GM21423 (cell line): ENCODE measurements around the gene ALG8.
"Not testable (repeated sequence)": the region's sequence is repeated elsewhere in the genome, so short reads cannot be mapped to it uniquely, and the experiment has no call there.

ENCODE experiments used
- ATAC-seq: cut with Tn5 transposase; IDR thresholded peaks from one replicate; pipeline ENCODE4 v1.9.1; 2021; ENCODE audit warnings: mild to moderate bottlenecking, moderate library complexity; ENCODE audit not compliant: unreplicated experiment

The ALG8 gene

DNA sequence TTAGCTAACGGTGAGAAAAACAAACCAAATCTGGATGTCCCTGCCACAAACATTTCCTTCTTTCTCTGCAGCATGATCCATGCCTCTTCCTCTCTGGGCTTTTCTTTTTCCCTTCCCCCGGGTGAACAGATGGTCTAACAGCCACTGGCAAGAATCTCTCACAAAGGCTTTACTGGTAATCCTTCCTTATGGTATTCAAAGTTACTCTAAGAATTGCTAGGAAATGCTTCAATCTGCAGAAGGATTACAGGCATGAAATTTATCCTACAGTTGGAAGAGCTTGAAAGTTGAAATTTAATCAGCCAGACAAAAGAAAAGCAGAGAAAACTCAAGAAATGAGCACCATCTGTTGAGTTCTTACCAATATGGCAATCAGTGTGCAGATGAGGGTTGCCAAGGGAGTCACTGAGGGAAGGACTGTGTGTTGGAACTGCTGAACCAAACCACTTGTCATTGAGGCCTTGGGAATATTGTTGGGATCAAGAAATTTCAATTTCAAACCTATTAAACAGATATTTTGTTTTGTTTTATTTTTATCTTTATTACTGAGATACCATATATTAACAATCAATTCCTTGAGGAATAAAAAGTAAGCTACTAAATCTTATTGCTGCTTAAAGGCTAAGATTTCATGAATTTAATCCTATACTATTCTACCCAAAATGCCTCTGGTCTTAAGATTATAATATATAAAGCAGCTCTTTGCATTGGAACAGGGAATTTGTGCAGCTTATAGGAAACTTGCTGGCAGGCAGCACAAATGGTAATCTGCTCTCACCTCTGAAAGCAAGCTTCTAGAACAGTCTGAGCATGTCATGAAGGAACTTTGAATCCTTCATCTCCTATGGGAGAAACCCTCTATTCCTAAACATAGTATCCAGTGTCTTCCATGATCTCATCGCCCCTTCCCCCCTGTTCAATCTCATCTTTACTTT lies 30.1 kb downstream of the ALG8 start:
- ATAC-seq = no peak

DNA sequence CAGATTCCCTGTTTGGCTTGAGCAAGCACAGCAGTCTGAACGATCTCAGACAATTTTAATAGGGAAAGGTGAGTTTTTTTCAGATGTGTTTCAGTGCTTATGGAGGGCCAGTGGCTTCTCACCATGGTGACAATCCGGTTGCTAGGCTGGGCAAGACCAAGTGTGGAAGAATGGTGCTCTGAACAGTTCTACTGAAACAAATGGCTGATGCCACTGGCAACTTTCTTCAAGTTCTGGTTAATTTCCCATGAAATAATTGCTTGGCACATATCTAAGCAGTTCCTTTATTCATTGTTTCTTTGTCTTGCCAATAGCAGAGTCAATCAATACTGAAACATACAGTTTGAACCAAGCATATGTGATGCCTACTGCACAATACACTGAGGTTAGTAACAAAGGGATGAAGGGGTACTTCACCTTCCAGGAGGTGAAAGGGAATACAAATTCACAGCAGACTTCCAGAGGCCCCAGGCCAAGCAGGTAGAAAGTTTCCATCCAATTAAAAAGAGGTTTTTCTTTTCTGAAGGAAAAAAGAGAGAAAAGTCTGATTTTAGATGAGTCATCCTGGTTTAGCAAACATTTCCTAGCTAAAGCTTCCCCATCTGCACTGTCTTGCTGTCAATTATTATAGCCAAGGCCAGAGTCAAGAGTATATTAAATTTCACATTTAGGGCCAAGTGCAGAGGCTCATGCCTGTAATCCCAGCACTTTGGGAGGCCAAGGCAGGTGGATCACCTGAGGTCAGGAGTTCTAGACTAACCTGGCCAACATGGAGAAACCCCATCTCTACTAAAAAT lies 38.6 kb downstream of the ALG8 start:
- ATAC-seq = no peak

DNA sequence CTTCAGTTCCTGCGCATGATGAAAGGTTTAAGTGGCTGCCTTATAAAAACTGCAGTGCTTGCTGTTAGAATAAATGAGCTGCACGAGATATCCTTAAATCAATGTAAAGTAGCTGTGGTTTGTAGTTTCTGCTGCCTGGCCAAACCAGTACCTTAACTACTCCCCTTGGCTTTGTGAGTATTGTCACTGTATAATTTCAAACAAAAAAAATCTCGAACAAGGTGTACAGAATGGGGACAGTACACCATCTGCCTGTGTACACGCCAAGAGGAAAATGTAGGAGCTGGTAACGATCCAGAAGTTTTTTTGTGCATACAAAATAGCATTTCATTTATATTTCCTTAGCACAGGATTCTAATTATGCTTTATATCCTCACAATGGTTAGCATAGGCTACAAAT lies 39.2 kb downstream of the ALG8 start:
- ATAC-seq = no peak

DNA sequence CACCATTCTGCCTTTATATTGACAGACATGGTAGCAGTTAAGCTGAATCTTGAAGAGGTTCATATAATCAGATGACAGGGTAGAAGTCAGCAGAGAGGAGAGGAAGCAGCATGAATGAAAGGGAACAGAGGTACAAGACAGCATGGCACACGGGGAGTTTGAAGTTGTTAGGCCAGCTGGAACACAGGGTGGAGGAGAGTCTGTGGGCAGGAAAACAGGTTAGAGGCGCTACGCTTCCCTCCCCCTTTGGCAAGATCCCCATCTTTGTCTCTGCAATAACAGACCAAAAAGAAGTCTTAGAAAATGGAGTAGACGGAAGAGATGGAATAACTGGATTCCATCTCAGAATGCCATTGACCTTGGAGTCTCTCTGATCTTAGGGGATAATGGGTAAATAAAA lies 39.8 kb downstream of the ALG8 start:
- no peak for ATAC-seq

DNA sequence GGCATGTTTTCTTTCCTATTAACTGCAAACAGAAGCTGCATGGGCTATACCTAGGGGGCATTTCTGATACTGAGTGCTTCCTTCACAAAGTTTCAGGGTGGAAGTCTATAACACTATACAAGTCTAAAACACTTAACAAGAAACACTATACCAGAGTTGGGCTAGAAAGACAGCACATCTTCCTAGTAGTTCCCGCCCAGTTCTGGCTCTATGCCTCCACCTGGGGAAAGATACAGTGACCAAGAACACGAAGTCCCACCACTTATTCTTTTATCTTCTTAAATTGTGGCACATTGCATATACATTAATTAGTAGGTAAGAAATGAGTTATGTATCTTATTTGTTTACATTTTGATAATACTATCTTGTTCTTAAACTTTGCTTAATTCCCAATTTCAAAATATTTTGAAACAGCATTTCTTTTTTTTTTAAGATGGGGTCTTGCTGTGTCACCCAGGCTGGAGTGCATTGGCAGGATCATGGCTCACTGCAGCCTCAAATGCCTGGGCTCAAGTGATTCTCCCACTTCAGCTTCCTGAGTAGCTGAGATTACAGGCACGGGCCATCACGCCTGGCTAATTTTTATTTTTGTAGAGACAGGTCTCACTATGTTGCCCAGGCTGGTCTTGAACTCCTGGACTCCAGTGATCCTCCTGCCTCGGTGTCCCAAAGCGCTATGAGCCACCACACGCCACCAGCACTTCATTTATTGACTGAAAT lies 41.6 kb downstream of the ALG8 start:
- ATAC-seq = no peak

DNA sequence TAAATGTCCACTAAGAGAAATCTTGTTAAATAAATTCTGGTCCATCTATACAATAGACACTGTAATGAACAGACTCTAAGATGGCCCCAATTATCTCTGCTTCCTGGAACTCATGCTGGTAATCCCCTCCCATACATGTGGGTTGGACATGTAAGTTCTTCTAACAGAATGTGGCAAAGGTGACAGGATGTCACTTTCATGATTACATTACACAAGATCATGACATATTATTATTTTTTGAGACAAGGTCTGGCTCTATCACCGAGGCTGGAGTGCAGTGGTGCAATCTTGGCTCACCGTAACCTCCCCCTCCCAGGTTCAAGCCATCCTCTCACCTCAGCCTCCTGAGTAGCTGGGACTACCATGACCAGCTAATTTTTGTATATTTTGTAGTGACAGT lies 45.2 kb downstream of the ALG8 start:
- no peak for ATAC-seq

DNA sequence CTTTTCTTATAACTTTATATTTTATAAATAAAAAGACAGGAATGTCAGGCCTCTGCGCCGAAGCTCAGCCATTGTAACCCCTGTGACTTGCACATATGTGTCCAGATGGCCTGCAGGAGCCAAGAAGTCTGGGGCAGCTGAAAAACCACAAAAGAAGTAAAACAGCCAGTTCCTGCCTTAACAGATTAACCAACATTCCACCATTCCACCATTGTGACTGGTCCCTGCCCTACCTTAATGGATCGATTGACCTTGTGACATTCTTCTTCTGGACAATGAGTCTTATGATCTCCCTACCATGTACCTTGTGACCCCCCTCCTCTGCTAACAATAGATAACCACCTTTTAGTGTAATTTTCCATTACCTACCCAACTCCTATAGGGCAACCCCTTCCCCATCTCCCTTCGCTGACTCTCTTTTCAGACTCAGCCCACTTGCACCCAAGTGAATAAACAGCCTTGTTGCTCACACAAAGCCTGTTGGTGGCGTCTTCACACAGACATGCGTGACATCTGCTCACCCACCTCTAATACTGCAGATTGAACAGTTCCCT lies 52.8 kb downstream of the ALG8 start:
- ATAC-seq = not testable (repeated sequence)

DNA sequence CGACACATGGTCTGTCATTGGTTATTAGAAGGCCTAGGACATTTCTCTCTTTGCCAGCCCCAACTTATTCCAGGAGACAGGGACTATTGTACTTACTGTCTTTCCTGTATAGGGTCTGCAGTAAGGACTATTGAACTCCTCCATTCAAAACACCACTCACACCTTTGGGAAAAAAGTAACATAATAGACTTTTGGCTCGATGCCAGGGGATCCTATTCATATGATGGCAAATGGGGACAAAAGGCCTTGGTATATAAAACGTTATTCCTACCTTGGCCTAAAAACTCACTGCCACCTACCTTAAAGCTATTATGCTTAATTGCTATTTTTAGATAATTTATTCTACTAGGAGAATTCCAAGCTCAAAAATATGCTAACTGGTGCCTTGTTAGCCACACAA lies 53.5 kb downstream of the ALG8 start:
- ATAC-seq = no peak

DNA sequence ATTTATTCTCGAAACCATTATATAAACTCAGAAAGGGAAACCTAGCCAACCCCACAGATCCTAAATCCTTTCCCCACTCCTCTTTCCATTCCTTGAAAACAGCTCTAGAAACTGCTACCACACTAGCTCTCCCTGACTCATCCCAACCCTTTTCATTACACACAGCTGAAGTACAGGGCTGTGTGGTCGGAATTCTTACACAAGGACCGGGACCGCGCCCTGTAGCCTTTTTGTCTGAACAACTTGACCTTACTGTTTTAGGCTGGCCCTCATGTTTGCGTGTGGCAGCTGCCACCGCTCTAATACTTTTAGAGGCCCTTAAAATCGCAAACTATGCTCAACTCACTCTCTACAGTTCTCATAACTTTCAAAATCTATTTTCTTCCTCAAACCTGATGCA lies 54.9 kb downstream of the ALG8 start:
- ATAC-seq = not testable (repeated sequence)

DNA sequence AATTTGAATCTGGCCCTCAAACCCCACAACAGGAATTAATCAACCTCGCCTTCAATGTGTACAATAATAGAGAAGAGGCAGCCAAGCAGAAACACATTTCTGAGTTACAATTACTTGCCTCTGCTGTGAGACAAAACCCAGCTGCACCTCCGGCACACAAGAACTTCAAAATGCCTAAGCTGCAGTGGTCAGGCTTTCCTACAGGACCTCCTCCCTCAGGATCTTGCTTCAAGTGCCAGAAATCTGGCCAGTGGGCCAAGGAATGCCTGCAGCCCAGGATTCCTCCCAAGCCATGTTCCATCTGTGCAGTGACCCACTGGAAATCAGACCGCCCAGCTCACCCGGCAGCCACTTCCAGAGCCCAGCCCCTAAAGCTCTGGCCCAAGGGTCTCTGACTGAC lies 56.4 kb downstream of the ALG8 start:
- ATAC-seq = no peak

DNA sequence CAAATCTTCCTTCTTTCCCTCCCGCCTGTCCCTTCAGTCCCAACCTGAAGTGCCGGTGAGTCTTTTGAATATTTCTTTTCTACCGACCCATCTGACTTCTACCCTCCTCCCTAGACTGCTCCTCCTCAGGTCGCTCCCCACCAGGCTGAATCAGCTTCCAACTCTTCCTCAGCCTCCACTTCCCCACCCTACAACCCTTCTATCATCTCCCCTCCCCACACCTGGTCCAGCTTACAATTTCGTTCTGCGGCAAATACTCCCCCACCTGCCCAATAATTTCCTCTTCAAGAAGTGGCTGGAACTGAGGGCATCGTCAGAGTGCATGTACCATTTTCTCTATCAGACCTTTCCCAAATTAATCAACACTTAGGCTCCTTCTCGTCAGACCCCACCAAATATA lies 57.3 kb downstream of the ALG8 start:
- ATAC-seq = no peak

DNA sequence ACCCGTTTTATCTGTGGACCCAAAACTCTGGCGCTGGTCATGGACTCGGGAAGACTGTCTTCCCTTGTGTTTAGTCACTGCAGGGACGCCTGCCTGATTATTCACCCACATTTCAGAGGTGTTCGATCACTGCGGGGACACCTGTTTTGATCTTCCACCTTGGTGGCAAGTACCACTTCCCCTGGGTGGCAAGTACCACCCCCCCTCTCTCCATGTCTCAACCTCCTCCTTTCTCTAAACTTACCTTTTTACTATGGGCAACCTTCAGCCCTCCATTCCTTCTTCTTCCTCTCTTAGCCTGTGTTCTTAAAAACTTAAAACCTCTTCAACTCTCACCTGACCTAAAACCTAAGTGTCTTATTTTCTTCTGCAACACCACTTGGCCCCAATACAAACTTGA lies 57.8 kb downstream of the ALG8 start:
- ATAC-seq = no peak

DNA sequence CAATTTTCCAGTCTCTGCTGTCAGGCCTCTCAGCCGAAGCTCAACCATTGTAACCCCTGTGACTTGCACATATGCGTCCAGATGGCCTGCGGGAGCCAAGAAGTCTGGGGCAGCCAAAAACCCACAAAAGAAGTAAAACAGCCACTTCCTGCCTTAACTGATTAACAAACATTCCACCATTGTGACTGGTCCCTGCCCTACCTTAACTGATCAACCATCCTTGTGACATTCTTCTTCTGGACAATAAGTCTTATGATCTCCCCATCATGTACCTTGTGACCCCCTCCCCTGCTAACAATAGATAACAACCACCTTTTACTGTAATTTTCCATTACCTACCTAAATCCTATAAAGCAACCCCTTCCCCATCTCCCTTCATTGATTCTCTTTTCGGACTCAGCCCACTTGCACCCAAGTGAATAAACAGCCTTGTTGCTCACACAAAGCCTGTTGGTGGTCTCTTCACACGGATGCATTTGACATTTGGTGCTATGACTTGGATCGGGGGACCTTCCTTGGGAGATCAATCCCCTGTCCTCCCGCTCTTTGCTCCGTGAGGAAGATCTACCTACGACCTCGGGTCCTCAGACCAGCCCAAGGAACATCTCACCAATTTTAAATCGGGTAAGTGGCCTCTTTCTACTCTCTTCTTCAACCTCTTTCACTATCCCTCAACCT lies 58.5 kb downstream of the ALG8 start:
- no peak for ATAC-seq

DNA sequence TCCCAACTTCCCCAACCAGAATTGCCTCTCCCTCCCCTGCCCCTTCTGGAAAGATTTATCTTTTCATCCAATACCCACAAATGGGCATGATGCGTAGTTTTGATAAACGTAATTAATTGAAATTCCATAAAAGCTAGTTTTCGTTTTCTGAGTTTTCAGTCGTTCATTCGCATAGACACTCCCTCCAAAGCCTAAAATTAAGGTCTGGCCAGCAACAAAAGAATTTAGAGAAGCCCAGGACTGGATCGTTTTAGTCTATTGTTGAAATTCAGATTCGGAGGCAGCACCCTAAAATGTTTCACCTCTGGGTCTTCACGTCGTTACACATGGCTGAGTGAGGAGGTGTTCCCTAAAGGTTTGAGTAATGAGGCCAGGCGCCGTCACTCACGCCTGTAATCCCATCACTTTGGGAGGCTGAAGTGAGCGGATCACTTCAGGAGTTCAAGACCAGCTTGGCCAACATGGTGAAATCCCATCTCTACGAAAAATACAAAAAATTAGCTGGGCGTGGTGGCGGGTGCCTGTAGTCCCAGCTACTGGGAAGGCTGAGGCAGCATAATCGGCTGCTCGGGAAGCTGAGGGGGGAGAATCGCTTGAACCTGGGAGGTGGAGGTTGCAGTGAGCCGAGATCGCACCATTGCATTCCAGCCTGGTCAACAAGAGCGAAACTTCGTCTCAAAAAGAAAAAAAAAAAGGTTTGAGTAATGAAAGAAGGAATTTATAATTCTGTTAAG lies 59.2 kb downstream of the ALG8 start:
- ATAC-seq = no peak

DNA sequence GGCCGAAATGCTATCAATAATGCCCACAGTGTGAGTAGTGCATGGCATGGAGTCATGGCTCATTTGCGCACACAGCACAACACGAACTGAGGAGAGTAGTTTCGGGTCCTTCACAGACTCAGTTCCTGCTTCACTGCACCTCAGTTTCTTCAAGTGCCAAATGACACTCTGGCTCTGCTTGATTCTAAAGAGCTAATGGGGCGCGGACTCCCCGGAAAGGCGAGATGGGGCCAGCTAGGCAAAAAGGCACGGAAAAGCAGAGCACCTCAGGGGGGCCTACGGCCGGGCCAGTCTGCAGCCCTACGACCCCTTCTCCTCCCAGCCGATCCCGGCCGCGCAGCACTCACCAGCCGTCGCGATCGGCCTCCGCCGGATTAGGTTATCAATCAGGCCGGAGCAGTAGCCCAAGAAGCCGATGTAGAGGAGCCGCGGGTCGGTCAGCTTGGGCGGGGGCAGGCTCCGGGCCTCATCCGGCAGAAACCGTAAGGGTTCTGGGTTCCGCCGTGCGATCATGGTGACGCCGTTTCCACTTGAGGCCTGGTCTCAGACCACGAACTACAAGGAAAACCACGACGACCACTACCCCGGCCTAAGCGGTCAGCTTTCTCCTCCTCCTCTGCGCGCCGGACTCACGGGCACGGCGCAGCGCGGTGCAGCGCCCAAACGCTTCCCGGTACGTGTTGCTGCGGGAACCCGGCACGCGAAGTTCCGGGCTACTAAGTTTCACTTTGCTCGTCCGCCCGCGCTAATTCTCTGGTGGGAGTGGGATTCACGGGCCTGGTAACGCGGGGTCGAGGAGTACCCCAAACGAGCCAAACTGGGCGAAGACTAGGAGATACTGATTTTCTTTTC lies 60.0 kb downstream of the ALG8 start, which contains the start of gene NDUFC2:
Gene NDUFC2, minus strand, starts transcription at position 631 of the 852 bp plus-strand sequence. Its CDS starts 118 bp downstream, at position 513.
- peak; percentile 74 for ATAC-seq

DNA sequence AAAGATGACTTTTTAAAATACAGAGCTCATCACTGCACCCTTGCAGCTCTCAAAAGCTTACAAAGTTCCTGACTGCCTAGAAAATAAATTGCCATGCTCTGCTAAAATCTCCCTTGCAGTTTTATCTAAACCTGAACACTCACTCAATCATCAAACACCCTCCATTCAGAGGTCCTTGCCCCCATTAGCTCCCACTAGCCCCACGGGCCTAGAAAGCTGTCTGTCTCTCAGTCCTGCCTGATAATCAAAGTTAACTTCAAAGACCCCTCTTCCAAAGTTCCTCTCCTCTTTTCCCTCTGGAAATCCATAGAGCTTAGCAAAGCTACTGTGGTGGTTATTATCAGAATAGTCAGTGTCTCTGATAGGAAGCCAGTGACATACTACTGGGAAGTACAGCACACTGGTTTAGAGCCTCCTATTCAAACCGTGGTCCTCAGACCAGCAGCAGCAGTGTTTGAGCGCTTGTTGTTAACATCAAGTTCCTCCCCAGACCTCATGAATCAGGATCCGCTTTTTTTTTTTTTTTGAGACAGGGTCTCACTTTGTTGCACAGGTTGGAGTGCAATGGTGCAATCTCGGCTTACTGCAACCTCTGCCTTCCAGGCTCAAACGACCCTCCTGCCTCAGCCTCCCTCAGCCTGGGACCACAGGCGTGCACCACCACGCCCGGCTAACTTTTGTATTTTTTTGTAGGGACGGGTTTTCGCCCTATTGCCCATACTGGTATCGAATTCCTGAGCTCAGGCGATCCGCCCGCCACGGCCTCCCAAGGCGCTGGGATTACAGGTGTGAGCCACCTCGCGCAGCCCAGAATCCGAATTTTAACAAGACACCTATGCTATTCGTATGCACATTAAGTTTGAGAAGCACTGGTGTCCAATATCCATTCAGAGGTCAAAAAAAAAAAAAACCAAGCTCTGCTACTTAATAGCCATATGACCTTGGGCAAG lies 60.9 kb downstream of the ALG8 start:
- no peak for ATAC-seq

DNA sequence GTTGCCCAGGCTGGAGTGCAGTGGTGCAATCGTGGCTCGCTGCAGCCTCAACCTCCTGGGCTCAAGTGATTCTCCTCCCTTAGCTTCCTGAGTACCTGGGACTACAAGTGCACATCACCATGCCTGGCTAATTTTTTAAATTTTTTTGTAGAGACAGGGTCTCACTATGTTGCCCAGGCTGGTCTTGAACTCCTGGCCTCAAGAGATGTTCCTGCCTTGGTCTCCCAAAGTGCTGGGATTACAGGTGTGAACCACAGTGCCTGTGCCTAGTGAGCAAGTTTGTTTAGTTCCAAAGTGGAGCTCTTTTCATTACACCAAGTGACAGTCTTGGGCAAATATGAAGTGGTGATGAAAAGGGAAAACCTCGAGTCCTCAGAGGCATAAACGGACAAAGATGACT lies 61.8 kb downstream of the ALG8 start:
- ATAC-seq = not testable (repeated sequence)
